Measurements from ENCODE around the gene PCDHGB4.
"Not testable (repeated sequence)": the region's sequence is repeated elsewhere in the genome, so short reads cannot be mapped to it uniquely, and the experiment has no call there.

Gene PCDHGB4

DNA sequence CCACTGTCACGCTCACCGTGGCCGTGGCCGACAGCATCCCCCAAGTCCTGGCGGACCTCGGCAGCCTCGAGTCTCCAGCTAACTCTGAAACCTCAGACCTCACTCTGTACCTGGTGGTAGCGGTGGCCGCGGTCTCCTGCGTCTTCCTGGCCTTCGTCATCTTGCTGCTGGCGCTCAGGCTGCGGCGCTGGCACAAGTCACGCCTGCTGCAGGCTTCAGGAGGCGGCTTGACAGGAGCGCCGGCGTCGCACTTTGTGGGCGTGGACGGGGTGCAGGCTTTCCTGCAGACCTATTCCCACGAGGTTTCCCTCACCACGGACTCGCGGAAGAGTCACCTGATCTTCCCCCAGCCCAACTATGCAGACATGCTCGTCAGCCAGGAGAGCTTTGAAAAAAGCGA lies 45.2 kb downstream of the PCDHGB4 start:
- DNase-seq: not testable (repeated sequence)

- no peak for DNase-seq
These were observed 46.5 kb downstream of the PCDHGB4 start for GRCh38 chr5:141434006-141434405.

- no peak for DNase-seq
These were observed 49.7 kb downstream of the PCDHGB4 start for GRCh38 chr5:141437221-141437620.

- DNase-seq: no peak
These were observed 52.1 kb downstream of the PCDHGB4 start for GRCh38 chr5:141439411-141440141.

Data from stimulated activated CD4-positive, alpha-beta T cell treated with anti-CD3 and anti-CD28 coated beads, Interleukin-15, amount 100 ng/mL, for 24 hours (primary cell).